ENCODE results near the gene MSMP.

MSMP gene

DNA sequence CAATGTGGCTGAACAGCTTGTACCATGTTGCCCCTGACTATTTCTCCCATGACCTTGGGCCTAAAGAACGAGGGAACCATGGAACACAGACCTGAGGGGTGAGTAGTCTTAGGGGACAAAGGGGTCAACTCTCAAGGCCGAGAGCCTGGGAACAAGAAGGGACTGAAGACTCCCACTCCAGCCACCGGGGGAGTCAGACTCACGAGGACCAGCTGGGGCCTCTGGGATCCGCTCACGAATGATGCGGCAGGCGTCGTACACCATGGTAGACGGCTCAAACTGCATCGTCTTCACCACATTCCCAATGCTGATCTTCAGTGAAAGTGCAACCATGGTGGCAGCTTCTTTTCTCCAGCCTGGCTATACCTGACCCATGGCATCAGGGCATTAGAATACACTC, 28.7 kb downstream of the MSMP start:
- no peak for DNase-seq (ENCODE audit: extremely low read depth in 1 of 2, low read depth in 1 of 2)

DNA sequence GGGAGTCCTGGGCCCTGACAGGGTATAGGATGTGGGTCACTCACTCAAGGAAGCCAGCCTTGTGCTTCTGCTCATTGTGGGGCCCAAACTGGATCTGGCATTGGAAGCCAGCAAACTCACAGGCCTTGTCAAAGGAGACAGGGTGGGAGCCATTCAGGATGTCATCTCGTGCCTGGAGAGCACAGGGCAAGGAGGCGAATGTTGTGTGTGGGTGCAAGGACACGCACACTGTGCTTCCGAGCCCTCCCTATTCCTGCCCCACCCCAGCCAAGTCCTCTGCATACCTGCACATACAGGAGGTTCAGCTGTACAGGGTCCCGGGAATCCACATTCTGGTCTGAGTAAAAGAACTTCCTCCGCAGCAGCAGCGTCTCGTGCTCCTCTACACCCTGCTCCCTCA, 30.2 kb downstream of the MSMP start:
- no peak for DNase-seq (ENCODE audit: extremely low read depth in 1 of 2, low read depth in 1 of 2)

DNA sequence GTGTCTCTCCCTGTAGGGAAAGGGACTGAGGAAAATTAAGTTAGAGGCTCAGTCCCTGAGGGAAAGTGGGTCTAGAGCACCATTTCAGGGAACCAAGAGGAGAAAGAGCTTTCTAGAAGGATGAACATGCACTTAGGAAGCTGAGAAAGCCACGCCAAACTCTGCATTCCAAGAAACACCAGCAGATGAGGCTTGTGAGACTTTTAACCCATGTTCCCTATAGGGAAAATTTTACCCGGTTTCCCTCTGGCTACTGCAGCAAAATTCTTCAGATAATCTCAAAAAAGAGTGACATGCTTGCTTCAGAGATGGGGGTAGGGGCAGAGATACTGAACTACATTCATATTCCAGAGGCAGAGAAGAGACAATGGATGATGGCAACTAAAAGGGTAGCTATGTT, 30.6 kb downstream of the MSMP start:
- no peak for DNase-seq (ENCODE audit: extremely low read depth in 1 of 2, low read depth in 1 of 2)

GRCh38 chr9:35719546-35719945, 34.5 kb downstream of the MSMP start:
- no peak for DNase-seq (ENCODE audit: extremely low read depth in 1 of 2, low read depth in 1 of 2)

DNA sequence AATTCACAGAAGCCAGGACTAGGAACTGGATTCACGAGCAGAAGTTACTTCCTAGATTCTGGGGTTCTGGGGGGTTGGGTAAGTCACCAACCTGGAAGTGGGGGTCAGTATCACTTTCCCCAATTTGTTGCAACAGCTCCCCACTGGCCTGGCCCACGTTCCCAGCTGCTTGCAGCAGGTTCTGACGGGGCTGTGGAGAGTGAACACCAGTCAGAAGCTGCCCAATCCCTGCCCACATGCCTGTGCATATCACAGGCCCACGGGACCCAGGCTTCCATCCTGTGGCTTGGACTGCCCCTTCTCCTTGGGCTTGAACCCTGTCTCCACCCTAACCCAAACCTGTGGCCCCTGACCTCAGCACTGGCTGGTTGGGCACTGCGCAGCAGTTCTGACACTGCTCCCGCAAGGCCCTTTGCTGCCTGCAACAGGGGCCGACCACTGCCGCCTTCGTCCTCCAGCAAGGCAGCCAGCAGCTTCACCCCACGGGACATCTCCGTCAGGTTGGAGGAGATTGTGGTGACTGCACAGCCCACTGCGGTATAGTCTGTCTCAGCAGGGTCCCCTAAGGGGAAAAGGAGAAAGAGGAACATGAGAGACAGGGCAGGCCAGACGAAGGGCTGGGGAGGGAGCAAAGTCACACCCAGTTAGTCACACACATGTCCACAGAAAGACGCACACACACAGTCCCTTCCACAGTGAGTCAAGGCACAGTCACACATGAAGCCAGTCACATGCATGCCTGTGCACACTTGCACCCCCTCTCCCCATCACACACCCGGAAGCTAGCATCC, 35.2 kb downstream of the MSMP start:
- DNase-seq (ENCODE audit: extremely low read depth in 1 of 2, low read depth in 1 of 2), result no peak

DNA sequence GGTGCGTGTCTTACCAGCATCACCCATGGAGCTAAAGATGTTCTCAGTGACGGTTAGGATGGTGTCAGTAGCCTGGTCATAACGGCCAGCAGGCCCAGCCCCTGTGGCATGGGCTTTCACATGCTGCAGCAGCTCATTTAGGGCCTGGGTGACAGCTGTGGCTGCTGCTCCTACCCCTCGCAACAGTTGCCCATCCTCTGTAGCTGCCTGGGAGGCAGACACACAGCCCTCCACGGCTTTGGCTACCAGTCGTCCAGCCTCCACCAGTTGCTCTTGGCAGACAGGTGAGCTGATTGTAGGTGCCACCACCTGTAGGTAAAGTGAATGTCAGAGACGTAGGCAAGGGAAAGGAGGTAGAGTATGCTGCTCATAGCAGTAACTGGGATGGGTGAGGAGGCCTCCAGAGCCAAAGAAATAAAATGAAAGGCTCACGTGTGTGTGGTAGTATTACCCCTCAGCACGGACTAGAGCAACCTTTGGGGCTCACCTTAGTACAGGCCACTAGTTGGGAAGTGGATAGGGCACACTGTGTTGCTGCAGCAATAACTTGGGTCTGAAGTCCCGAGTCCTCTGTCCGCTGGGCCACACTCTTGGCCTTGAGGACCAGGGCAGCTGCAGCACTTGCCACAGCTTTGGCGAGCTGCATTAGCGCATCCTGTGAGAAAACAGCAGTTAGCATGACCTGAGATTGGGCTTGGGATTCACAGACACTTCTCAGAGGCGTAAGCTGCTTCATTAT, 36.8 kb downstream of the MSMP start:
- DNase-seq (ENCODE audit: extremely low read depth in 1 of 2, low read depth in 1 of 2), result no peak

DNA sequence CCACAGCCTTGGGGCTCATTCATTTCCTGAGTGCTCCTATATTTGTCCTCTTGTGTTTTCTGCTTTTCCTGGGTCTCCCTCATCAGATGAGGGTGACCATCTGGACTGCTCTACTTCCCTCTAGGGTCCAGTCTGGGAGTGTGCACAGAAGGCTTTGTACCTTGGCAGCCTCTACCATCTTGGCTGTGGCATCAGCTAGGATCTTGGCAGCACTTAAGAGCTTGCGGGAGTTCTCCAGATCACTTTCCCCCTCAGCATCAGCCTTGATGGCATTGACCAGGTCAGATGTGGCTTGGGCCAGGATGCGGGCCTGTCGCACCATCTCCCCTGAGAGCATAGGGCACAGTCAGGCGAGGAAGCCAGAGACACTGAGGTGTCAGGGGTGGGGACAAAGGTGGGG, 37.8 kb downstream of the MSMP start:
- no peak for DNase-seq (ENCODE audit: extremely low read depth in 1 of 2, low read depth in 1 of 2)

DNA sequence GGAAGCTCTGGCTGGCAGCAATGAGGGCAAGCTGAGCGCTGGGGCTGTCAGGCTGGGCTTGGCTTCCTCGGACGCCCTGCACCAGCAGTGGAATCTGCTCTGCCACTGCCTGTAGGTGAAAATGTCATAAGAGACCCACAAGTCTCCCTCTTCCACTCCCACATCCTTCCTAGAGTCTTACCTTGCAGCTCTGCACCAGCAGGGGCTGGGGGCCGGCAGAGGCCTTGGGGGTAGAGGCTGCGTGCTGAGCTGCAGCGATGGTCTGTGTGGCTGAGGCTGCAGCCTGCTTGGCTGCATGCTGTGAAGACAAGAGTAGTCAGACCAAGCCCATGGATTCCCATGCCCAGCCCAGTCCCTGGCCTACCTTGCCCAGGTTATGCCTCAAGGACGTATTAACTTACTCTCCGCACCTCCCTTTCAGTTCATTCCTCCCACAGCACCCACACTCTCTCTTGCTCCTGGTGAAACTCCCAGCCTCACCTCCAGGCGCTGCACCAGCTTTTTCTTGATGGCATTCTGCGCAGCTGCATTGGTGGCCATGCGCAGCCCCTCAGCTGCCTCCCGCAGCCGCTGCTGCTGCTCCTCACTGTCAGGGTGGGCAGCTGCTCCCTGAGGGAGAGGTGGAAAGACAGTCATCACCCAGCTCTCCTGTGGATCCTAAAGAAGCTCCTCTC, 39.4 kb downstream of the MSMP start:
- no peak for DNase-seq (ENCODE audit: extremely low read depth in 1 of 2, low read depth in 1 of 2)

DNA sequence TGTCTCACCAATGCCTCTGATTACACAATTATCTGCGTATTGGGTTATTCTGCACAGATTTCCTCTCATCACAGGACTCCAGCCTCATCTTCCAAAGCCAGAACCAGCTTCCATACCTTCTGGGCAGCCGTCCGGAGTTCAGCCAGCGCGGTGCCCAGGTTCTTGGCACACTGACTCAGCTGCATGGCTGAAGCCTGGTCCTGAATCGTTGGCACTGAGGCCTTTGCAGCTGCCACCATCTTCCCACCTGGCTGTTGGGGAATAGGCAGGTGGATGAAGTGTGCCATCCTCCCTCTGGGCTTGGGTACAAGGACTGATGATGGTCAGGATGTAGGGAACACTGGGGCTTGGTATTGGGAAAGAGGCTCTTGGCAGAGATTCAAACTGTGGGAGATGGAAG, 40.0 kb downstream of the MSMP start:
- no peak for DNase-seq (ENCODE audit: extremely low read depth in 1 of 2, low read depth in 1 of 2)

DNA sequence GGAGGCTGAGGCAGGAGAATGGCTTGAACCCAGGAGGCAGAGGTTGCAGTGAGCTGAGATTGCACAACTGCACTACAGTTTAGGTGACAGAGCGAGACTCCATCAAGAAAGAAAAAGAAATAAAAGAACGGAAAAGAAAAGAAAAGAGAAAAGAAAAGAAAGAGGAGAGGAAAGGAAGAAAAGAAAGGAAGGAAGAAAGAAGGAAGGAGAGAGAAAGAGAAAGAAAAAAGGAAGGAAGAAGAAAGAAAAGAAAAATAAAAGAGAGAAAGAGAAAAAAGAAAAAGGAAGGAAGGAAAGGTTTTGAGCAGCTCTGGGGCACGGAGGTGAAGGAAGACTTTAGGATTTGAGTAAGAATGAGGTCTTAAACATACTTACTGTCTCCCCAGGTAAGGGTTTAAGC, 40.5 kb downstream of the MSMP start:
- DNase-seq (ENCODE audit: extremely low read depth in 1 of 2, low read depth in 1 of 2), result no peak

- no peak for DNase-seq (ENCODE audit: extremely low read depth in 1 of 2, low read depth in 1 of 2)
Measured at GRCh38 chr9:35712762-35713400, 41.2 kb downstream of the MSMP start.

DNA sequence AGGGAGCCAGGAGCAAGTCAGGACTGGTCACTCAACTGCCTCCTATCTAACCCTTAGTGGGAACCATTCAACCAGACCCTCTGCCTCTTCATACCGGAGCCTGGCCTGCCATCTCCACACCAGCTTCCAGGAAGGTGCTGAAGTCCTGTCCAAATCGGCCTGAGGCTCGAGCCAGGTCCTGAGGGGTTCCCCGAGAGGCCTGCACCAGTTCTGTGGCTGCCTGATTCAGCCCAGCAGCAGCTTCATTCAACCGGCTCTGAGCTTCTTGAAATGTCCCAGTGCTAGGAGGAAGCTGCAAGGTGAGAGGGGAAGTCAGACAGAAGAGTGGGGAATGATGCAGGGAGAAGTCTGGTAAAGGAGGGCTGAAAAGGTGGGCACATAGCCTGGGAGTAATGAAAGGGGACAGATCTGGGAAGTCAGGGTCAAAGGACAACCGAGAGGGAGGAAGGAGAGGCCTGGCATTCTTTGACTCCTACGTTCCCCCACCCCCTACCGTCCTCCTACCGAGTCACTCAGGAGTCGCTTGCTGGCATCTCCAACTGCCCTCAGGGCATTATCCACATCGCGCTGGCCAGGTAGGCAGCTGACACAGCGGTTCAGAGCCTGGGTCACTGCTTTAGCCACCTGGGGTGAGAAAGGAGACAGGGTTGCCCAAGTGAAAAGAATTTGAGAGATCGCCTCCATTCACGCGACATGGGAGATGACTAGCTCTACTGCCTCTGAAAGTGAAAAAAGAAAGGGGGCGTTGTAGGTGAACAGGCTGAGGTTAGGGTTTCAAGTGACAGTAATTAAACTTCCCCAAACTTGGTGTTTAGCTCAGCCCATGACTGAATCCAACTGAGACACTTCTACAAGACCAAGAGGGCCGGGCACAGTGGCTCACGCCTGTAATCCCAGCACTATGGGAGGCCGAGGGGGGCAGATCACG, 42.3 kb downstream of the MSMP start:
- no peak for DNase-seq (ENCODE audit: extremely low read depth in 1 of 2, low read depth in 1 of 2)

- DNase-seq (ENCODE audit: extremely low read depth in 1 of 2, low read depth in 1 of 2), result no peak
Measured at GRCh38 chr9:35710818-35711500, 43.1 kb downstream of the MSMP start.

GRCh38 chr9:35708146-35708545, 45.9 kb downstream of the MSMP start:
- DNase-seq (ENCODE audit: extremely low read depth in 1 of 2, low read depth in 1 of 2), result no peak

DNA sequence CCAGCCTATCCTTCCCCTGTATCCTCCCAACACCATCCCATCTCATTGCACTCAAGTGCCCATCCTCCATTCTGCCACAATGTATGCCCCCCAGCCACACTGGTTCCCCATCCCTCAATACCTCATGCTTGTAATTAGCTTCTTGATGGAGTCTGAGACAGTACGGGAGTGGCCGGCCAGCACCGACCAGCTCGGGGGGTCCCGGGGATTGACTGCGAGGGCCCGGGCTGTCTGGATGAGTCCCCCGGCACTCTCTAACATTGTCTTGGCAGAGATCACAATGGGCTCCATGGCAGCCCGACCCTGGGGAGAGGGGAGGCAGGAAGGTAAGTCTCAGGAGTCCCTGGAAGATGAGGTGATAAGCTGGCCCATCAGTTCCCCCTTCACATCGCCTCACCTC, 47.1 kb downstream of the MSMP start:
- DNase-seq (ENCODE audit: extremely low read depth in 1 of 2, low read depth in 1 of 2), result no peak

- DNase-seq (ENCODE audit: extremely low read depth in 1 of 2, low read depth in 1 of 2), result no peak
Measured at GRCh38 chr9:35705836-35706430, 48.1 kb downstream of the MSMP start.

GRCh38 chr9:35705372-35705771, 48.7 kb downstream of the MSMP start:
- no peak for DNase-seq (ENCODE audit: extremely low read depth in 1 of 2, low read depth in 1 of 2)

DNA sequence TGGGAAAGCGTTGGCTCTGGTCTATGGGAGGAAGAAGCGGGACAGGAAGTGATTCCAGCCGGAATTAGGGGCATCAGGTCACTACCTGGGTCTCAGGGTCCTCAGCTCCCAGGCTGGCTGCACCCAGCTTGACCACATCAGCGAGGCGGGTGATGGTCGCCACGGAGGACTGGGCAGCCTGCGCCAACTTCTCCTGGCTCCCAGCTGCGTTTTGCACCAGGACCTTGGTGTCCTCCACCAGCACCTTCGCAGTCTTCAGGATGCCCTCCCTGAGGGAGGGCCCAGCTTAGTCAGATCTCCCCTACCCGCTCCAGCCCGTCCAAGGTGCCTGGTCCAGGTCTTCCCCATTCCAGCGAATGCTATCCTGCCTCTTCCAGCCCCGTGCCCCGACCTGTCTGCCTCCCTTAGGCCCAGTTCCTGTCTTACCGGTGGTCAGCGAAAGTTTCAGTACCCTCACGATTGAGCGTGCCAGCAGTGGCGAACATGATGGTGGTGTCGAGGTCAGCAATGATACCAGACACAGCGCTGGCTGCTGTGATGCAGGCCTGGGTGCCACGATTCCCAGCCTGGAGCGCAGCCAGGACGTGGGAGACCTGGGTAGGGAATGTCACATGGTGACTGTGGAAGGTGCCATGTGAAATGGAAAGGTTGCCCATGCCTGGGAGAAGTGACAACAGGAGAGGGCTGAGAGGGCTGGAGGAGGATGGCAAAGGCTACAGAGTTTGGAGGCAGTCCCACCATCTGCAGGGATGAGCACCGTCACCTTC, 50.0 kb downstream of the MSMP start:
- DNase-seq (ENCODE audit: extremely low read depth in 1 of 2, low read depth in 1 of 2), result no peak
